Measurements from ENCODE around the gene KIF26B.

Gene KIF26B

DNA sequence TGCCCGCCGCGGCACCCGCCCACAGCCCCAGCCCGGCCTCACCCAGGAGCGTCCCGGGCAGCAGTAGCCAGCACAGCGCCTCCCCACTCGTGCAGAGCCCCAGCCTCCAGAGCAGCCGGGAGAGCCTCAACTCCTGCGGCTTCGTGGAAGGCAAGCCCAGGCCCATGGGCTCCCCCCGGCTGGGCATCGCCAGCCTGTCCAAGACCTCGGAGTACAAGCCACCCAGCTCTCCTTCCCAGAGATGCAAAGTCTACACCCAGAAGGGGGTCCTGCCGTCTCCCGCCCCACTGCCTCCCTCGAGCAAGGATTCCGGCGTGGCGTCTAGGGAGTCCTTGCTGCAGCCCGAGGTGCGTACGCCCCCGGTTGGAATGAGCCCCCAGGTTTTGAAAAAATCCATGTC is 531.2 kb downstream of the KIF26B start:
- Histone ChIP-seq H3K36me3 (ENCODE audit: insufficient read depth, low read length) (no peaks in the 10 kb centered on the region), H2AFZ (ENCODE audit: low read length) (no peak overlapping the region), H3K27me3 (ENCODE audit: insufficient read depth, low read length) (no peaks in the 10 kb centered on the region), H3K4me3 (ENCODE audit: low read depth, low read length, poor library complexity, severe bottlenecking) (no peak overlapping the region), H3K79me2 (ENCODE audit: insufficient read depth, low read length) (no peaks in the 10 kb centered on the region), H4K20me1 (ENCODE audit: insufficient read depth, low read length) (no peaks in the 10 kb centered on the region), H3K27ac (ENCODE audit: low read depth, low read length, poor library complexity, severe bottlenecking) (no peak overlapping the region), H3K4me2 (ENCODE audit: low read length) (no peak overlapping the region), H3K4me1 (ENCODE audit: insufficient read depth, low read length, severe bottlenecking) (peaks cover under 1% of the 10 kb centered on the region), H3K9me3 (ENCODE audit: low read length) (no peaks in the 10 kb centered on the region), H3K9me2 (ENCODE audit: low read depth, low read length) (no peaks in the 10 kb centered on the region), H3F3A (ENCODE audit: insufficient read depth, low read length) (no peaks in the 10 kb centered on the region), H3K9ac (ENCODE audit: low read length) (no peak overlapping the region)
- TF ChIP-seq CTCF (IDR thresholded peaks at IDR 0.05; ENCODE audit: low read length), result no peak
- no peak for TF ChIP-seq EZH2 (IDR thresholded peaks at IDR 0.05; ENCODE audit: borderline replicate concordance, low read length)

GRCh38 chr1:245686446-245687030 is 531.8 kb downstream of the KIF26B start:
- Histone ChIP-seq H3K4me2 (ENCODE audit: low read length) (no peak overlapping the region), H3K4me1 (ENCODE audit: insufficient read depth, low read length, severe bottlenecking) (no peaks in the 10 kb centered on the region), H3K79me2 (ENCODE audit: insufficient read depth, low read length) (no peaks in the 10 kb centered on the region), H3F3A (ENCODE audit: insufficient read depth, low read length) (no peaks in the 10 kb centered on the region), H3K27ac (ENCODE audit: low read depth, low read length, poor library complexity, severe bottlenecking) (no peak overlapping the region), H3K9me3 (ENCODE audit: low read length) (no peaks in the 10 kb centered on the region), H3K4me3 (ENCODE audit: low read depth, low read length, poor library complexity, severe bottlenecking) (no peak overlapping the region), H3K9me2 (ENCODE audit: low read depth, low read length) (no peaks in the 10 kb centered on the region), H2AFZ (ENCODE audit: low read length) (no peak overlapping the region), H3K27me3 (ENCODE audit: insufficient read depth, low read length) (no peaks in the 10 kb centered on the region), H4K20me1 (ENCODE audit: insufficient read depth, low read length) (no peaks in the 10 kb centered on the region), H3K36me3 (ENCODE audit: insufficient read depth, low read length) (no peaks in the 10 kb centered on the region), H3K9ac (ENCODE audit: low read length) (no peak overlapping the region)
- no peak for TF ChIP-seq EZH2 (IDR thresholded peaks at IDR 0.05; ENCODE audit: borderline replicate concordance, low read length)
- no peak for TF ChIP-seq CTCF (IDR thresholded peaks at IDR 0.05; ENCODE audit: low read length)

DNA sequence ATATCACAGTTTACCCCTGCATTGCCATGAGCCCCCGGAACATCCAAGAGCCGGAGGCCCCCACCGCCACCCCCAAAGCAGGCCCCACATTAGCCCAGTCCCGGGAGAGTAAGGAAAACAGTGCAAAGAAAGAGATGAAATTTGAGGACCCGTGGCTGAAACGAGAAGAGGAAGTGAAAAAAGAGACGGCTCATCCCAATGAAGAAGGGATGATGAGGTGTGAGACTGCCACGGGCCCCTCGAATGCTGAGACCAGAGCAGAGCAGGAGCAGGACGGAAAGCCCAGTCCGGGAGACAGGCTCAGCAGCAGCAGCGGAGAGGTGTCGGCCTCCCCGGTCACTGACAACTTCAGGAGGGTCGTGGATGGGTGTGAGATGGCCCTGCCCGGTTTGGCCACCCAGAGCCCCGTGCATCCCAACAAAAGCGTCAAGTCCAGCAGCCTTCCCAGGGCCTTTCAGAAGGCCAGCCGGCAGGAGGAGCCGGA is 532.4 kb downstream of the KIF26B start:
- no peak overlapping the region for H3K27ac ChIP-seq (ENCODE audit: low read depth, low read length, poor library complexity, severe bottlenecking)
- H4K20me1 ChIP-seq (ENCODE audit: insufficient read depth, low read length), result no peaks in the 10 kb centered on the region

More for the DNA sequence above, 532.4 kb downstream of the KIF26B start:
- Histone ChIP-seq H3K4me1 (ENCODE audit: insufficient read depth, low read length, severe bottlenecking) (no peaks in the 10 kb centered on the region), H2AFZ (ENCODE audit: low read length) (no peak overlapping the region), H3K9ac (ENCODE audit: low read length) (no peak overlapping the region), H3K27me3 (ENCODE audit: insufficient read depth, low read length) (no peaks in the 10 kb centered on the region), H3K36me3 (ENCODE audit: insufficient read depth, low read length) (no peaks in the 10 kb centered on the region), H3K4me3 (ENCODE audit: low read depth, low read length, poor library complexity, severe bottlenecking) (no peak overlapping the region), H3F3A (ENCODE audit: insufficient read depth, low read length) (no peaks in the 10 kb centered on the region), H3K79me2 (ENCODE audit: insufficient read depth, low read length) (no peaks in the 10 kb centered on the region), H3K9me3 (ENCODE audit: low read length) (no peaks in the 10 kb centered on the region), H3K9me2 (ENCODE audit: low read depth, low read length) (no peaks in the 10 kb centered on the region), H3K4me2 (ENCODE audit: low read length) (no peak overlapping the region)
- TF ChIP-seq EZH2 (IDR thresholded peaks at IDR 0.05; ENCODE audit: borderline replicate concordance, low read length) (no peak), CTCF (IDR thresholded peaks at IDR 0.05; ENCODE audit: low read length) (no peak)
